ENCODE results near the gene PAWR.

The PAWR gene

GRCh38 chr12:79566452-79567174 is 124.2 kb downstream of the PAWR start:
- TF ChIP-seq ZBTB7A (IDR thresholded peaks at IDR 0.05; ENCODE audit: low read depth): no peak
- TF ChIP-seq CREB1 (IDR thresholded peaks at IDR 0.05; ENCODE audit: low read depth): no peak
- no peak for TF ChIP-seq CEBPB (IDR thresholded peaks at IDR 0.05)
- TF ChIP-seq RAD21 (IDR thresholded peaks at IDR 0.05; ENCODE audit: low read depth): no peak
- TF ChIP-seq MAX (IDR thresholded peaks at IDR 0.05): no peak
- TF ChIP-seq REST (IDR thresholded peaks at IDR 0.05; ENCODE audit: low read depth): no peak
- TF ChIP-seq FOXM1 (IDR thresholded peaks at IDR 0.05; ENCODE audit: borderline replicate concordance, low read depth): no peak
- TF ChIP-seq EGR1 (IDR thresholded peaks at IDR 0.05): no peak
- TF ChIP-seq TCF12 (IDR thresholded peaks at IDR 0.05; ENCODE audit: low read depth): no peak
- no peak for TF ChIP-seq YY1 (IDR thresholded peaks at IDR 0.05; ENCODE audit: low read depth)
- TF ChIP-seq EP300 (IDR thresholded peaks at IDR 0.05; ENCODE audit: borderline replicate concordance): no peak
- no peak for TF ChIP-seq NFIC (IDR thresholded peaks at IDR 0.05)
- no peak for TF ChIP-seq USF1 (IDR thresholded peaks at IDR 0.05)
- TF ChIP-seq TEAD4 (IDR thresholded peaks at IDR 0.05): no peak

GRCh38 chr12:79563021-79563740 is 127.6 kb downstream of the PAWR start:
- TF ChIP-seq EP300 (IDR thresholded peaks at IDR 0.05; ENCODE audit: borderline replicate concordance) (no peak), ZBTB7A (IDR thresholded peaks at IDR 0.05; ENCODE audit: low read depth) (no peak), CEBPB (IDR thresholded peaks at IDR 0.05) (no peak), TEAD4 (IDR thresholded peaks at IDR 0.05) (no peak), YY1 (IDR thresholded peaks at IDR 0.05; ENCODE audit: low read depth) (no peak), TAF1 (IDR thresholded peaks at IDR 0.05; ENCODE audit: low read depth) (no peak), MAX (IDR thresholded peaks at IDR 0.05) (no peak), USF1 (IDR thresholded peaks at IDR 0.05) (no peak), NFIC (IDR thresholded peaks at IDR 0.05) (no peak), REST (IDR thresholded peaks at IDR 0.05; ENCODE audit: low read depth) (no peak), RAD21 (IDR thresholded peaks at IDR 0.05; ENCODE audit: low read depth) (no peak), EGR1 (IDR thresholded peaks at IDR 0.05) (no peak), TCF12 (IDR thresholded peaks at IDR 0.05; ENCODE audit: low read depth) (no peak), CREB1 (IDR thresholded peaks at IDR 0.05; ENCODE audit: low read depth) (no peak), FOXM1 (IDR thresholded peaks at IDR 0.05; ENCODE audit: borderline replicate concordance, low read depth) (no peak)

- TF ChIP-seq TCF12 (IDR thresholded peaks at IDR 0.05; ENCODE audit: low read depth) (no peak), REST (IDR thresholded peaks at IDR 0.05; ENCODE audit: low read depth) (no peak), EGR1 (IDR thresholded peaks at IDR 0.05) (no peak), EP300 (IDR thresholded peaks at IDR 0.05; ENCODE audit: borderline replicate concordance) (no peak)
These were observed 129.2 kb downstream of the PAWR start for GRCh38 chr12:79561401-79562132.
